ENCODE measurements around the gene KCNMB2. TPM values are rescaled to one million over a fixed set of nuclear protein-coding genes. Genes with fewer than 3 reads are reported as not detected.

Gene KCNMB2
- total RNA-seq, 1 experiment from 2014 or later: not detected

GRCh38 chr3:178847190-178847589 is 311.0 kb downstream of the KCNMB2 start:
- Mint-ChIP-seq H3K27me3 (ENCODE audit: insufficient read depth, unreplicated experiment) (no peaks in the 10 kb centered on the region), H3K36me3 (ENCODE audit: insufficient read depth, unreplicated experiment) (peaks cover 5% of the 10 kb centered on the region), H3K9me3 (ENCODE audit: unreplicated experiment) (no peaks in the 10 kb centered on the region), H3K4me3 (ENCODE audit: unreplicated experiment) (no peak overlapping the region), H3K4me1 (ENCODE audit: low read depth, unreplicated experiment) (peaks cover 8% of the 10 kb centered on the region), H3K27ac (ENCODE audit: unreplicated experiment) (no peak overlapping the region)
- intact Hi-C loops (cut with micrococcal nuclease; ENCODE audit: unreplicated experiment): no loop called here
- H3K4me3 ChIP-seq (ENCODE audit: low read depth, low read length): no peak overlapping the region
- DNase-seq: no peak
- POLR2A ChIA-PET: no interaction called here
- no peaks in the 10 kb centered on the region for H3K27me3 ChIP-seq (replicated peaks; ENCODE audit: control insufficient read depth, insufficient read depth, low read length)
- no peak for TF ChIP-seq CTCF (IDR thresholded peaks at IDR 0.05; ENCODE audit: insufficient read depth in 1 of 2, low read depth in 1 of 2, low read length in 1 of 2, severe bottlenecking in 1 of 2, unreplicated experiment in 1 of 2)
- no peaks in the 10 kb centered on the region for H3K9me3 ChIP-seq
- no TSS peak for BruUV-seq (replicated peaks)
- CTCF ChIA-PET: no interaction called here
- no peaks in the 10 kb centered on the region for H3K4me1 ChIP-seq
- H3K36me3 ChIP-seq (ENCODE audit: control insufficient read depth, insufficient read depth, low read length): no peaks in the 10 kb centered on the region; the same call in 1 of the 2 replicates

DNA sequence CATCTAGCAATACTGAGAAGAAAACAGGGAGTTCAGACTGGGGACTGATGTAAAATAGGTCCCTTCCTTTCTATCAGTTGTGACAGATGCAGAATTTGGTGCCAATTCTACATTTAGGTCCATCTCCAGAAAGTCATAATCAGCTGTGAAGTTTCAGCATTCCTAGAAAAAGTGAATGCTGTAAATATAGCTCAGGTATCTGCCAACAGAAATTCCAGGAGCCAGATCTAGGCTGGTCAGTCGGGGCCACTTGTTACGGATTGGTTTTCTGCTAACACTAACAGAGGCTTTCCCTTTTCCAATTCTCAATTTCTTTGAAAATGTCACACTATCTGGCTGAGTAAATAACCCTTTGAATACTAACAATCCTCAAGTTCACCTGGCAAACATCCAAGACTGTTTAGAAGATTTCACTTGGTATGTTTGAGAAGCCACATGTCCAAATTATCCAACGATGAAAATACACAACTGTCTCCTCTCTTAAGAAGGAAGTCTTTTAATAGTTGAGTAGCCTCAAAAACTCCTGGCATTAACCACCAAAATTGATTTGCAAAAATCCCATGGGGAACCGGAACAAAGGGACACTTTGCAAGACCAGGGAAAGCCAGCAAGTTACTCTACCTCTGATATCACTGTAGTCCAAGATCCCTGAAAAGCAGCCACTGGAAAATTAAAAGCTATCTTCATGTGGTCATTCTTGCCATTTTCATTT is 313.1 kb downstream of the KCNMB2 start:
- ChIA-PET CTCF (no interaction called here), POLR2A (no interaction called here)
- intact Hi-C loops (cut with micrococcal nuclease; ENCODE audit: unreplicated experiment): no loop called here
- H3K4me1 ChIP-seq: no peaks in the 10 kb centered on the region
- no peak for DNase-seq
- H3K27me3 ChIP-seq (replicated peaks; ENCODE audit: control insufficient read depth, insufficient read depth, low read length): no peaks in the 10 kb centered on the region
- H3K4me1 Mint-ChIP-seq (ENCODE audit: low read depth, unreplicated experiment): peaks cover 8% of the 10 kb centered on the region
- H3K27ac Mint-ChIP-seq (ENCODE audit: unreplicated experiment): no peak overlapping the region
- H3K9me3 ChIP-seq: no peaks in the 10 kb centered on the region
- TF ChIP-seq CTCF (IDR thresholded peaks at IDR 0.05; ENCODE audit: insufficient read depth in 1 of 2, low read depth in 1 of 2, low read length in 1 of 2, severe bottlenecking in 1 of 2, unreplicated experiment in 1 of 2): no peak
- no TSS peak for BruUV-seq (replicated peaks)
- H3K9me3 Mint-ChIP-seq (ENCODE audit: unreplicated experiment): no peaks in the 10 kb centered on the region
- H3K4me3 ChIP-seq (ENCODE audit: low read depth, low read length): no peak overlapping the region
- no peak overlapping the region for H3K4me3 Mint-ChIP-seq (ENCODE audit: unreplicated experiment)
- no peaks in the 10 kb centered on the region for H3K36me3 Mint-ChIP-seq (ENCODE audit: insufficient read depth, unreplicated experiment)
- H3K36me3 ChIP-seq (ENCODE audit: control insufficient read depth, insufficient read depth, low read length): no peaks in the 10 kb centered on the region
- no peaks in the 10 kb centered on the region for H3K27me3 Mint-ChIP-seq (ENCODE audit: insufficient read depth, unreplicated experiment)

- no peak overlapping the region for H3K4me3 ChIP-seq (ENCODE audit: low read depth, low read length)
- BruUV-seq (replicated peaks): no TSS peak
- intact Hi-C loops (cut with micrococcal nuclease; ENCODE audit: unreplicated experiment): no loop called here
- DNase-seq: no peak
- no peak for TF ChIP-seq CTCF (IDR thresholded peaks at IDR 0.05; ENCODE audit: insufficient read depth in 1 of 2, low read depth in 1 of 2, low read length in 1 of 2, severe bottlenecking in 1 of 2, unreplicated experiment in 1 of 2)
- no peaks in the 10 kb centered on the region for H3K36me3 Mint-ChIP-seq (ENCODE audit: insufficient read depth, unreplicated experiment)
- POLR2A ChIA-PET: no interaction called here
- no peak overlapping the region for H3K27ac Mint-ChIP-seq (ENCODE audit: unreplicated experiment)
- H3K36me3 ChIP-seq (ENCODE audit: control insufficient read depth, insufficient read depth, low read length): no peaks in the 10 kb centered on the region
- no peak overlapping the region for H3K4me3 Mint-ChIP-seq (ENCODE audit: unreplicated experiment)
- no peaks in the 10 kb centered on the region for H3K4me1 ChIP-seq
- CTCF ChIA-PET: no interaction called here
- no peaks in the 10 kb centered on the region for H3K27me3 ChIP-seq (replicated peaks; ENCODE audit: control insufficient read depth, insufficient read depth, low read length)
- peaks cover 8% of the 10 kb centered on the region for H3K4me1 Mint-ChIP-seq (ENCODE audit: low read depth, unreplicated experiment)
- H3K9me3 Mint-ChIP-seq (ENCODE audit: unreplicated experiment): no peaks in the 10 kb centered on the region
- H3K9me3 ChIP-seq: no peaks in the 10 kb centered on the region
- no peaks in the 10 kb centered on the region for H3K27me3 Mint-ChIP-seq (ENCODE audit: insufficient read depth, unreplicated experiment)
Measured at GRCh38 chr3:178850450-178851190, 314.4 kb downstream of the KCNMB2 start.

All from Caco-2 (cell line).